ENCODE measurements around the gene RPGR.

DNA sequence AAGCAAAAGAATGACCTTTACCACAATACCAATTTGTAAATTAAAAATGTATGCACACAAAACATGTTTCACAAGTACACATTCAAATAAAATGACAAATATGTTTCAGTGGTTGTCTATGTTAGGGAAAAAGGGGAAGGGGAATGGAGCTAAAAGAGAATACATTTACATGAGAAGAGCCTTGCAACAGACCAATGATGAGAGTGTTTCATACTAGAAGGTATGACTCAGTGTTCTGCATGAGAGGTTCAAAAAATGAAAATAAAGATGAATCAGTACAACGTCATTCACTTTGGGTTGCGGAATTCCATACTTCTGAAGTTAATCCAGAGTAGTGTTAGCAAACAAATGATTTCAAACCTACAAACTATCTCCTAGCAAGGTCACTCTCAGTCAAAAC lies 51.7 kb downstream of the RPGR start:
- no peak for TF ChIP-seq CTCF (conservative IDR thresholded peaks at IDR 0.05; ENCODE audit: low read depth, low read length)
- no peak for TF ChIP-seq EZH2 (IDR thresholded peaks at IDR 0.05; ENCODE audit: low read length, unreplicated experiment)
- TF ChIP-seq EZH2phosphoT487 (IDR thresholded peaks at IDR 0.05; ENCODE audit: borderline replicate concordance, low read length) = no peak
